ENCODE results near the gene PDIA6. TPM values are rescaled to one million over a fixed set of nuclear protein-coding genes. Genes with fewer than 3 reads are reported as not detected.

Gene PDIA6
- total RNA-seq, 1 donor from 2014 or later = 85.8 TPM

GRCh38 chr2:10772868-10773215 is 39.7 kb downstream of the PDIA6 start:
- H3K9me3 Mint-ChIP-seq (ENCODE audit: unreplicated experiment) = peaks cover 2% of the 10 kb centered on the region
- TF ChIP-seq CTCF (IDR thresholded peaks at IDR 0.05; ENCODE audit: partially characterized antibody, unreplicated experiment) = no peak
- peaks cover 7% of the 10 kb centered on the region for H3K4me1 Mint-ChIP-seq (ENCODE audit: low read depth, unreplicated experiment)
- H3K4me3 Mint-ChIP-seq (ENCODE audit: unreplicated experiment) = no peak overlapping the region
- H3K27ac Mint-ChIP-seq (ENCODE audit: unreplicated experiment) = no peak overlapping the region
- H3K27me3 Mint-ChIP-seq (ENCODE audit: unreplicated experiment) = peaks cover 3% of the 10 kb centered on the region
- no peaks in the 10 kb centered on the region for H3K36me3 Mint-ChIP-seq (ENCODE audit: unreplicated experiment)
- no peak for DNase-seq

GRCh38 chr2:10772201-10772867 is 40.3 kb downstream of the PDIA6 start:
- peaks cover under 1% of the 10 kb centered on the region for H3K27me3 Mint-ChIP-seq (ENCODE audit: unreplicated experiment)
- peaks cover 7% of the 10 kb centered on the region for H3K4me1 Mint-ChIP-seq (ENCODE audit: low read depth, unreplicated experiment)
- H3K9me3 Mint-ChIP-seq (ENCODE audit: unreplicated experiment) = peaks cover 2% of the 10 kb centered on the region
- no peak for DNase-seq
- H3K27ac Mint-ChIP-seq (ENCODE audit: unreplicated experiment) = no peak overlapping the region
- H3K36me3 Mint-ChIP-seq (ENCODE audit: unreplicated experiment) = no peaks in the 10 kb centered on the region
- H3K4me3 Mint-ChIP-seq (ENCODE audit: unreplicated experiment) = no peak overlapping the region
- no peak for TF ChIP-seq CTCF (IDR thresholded peaks at IDR 0.05; ENCODE audit: partially characterized antibody, unreplicated experiment)

GRCh38 chr2:10771786-10772185 is 40.8 kb downstream of the PDIA6 start:
- H3K36me3 Mint-ChIP-seq (ENCODE audit: unreplicated experiment) = no peaks in the 10 kb centered on the region
- H3K4me3 Mint-ChIP-seq (ENCODE audit: unreplicated experiment) = no peak overlapping the region
- H3K27me3 Mint-ChIP-seq (ENCODE audit: unreplicated experiment) = no peaks in the 10 kb centered on the region
- H3K27ac Mint-ChIP-seq (ENCODE audit: unreplicated experiment) = no peak overlapping the region
- H3K4me1 Mint-ChIP-seq (ENCODE audit: low read depth, unreplicated experiment) = peaks cover 7% of the 10 kb centered on the region
- no peak for TF ChIP-seq CTCF (IDR thresholded peaks at IDR 0.05; ENCODE audit: partially characterized antibody, unreplicated experiment)
- peaks cover 2% of the 10 kb centered on the region for H3K9me3 Mint-ChIP-seq (ENCODE audit: unreplicated experiment)
- no peak for DNase-seq

- DNase-seq = no peak
- H3K27me3 Mint-ChIP-seq (ENCODE audit: unreplicated experiment) = no peaks in the 10 kb centered on the region
- H3K27ac Mint-ChIP-seq (ENCODE audit: unreplicated experiment) = no peak overlapping the region
- no peak for TF ChIP-seq CTCF (IDR thresholded peaks at IDR 0.05; ENCODE audit: partially characterized antibody, unreplicated experiment)
- peaks cover 7% of the 10 kb centered on the region for H3K4me1 Mint-ChIP-seq (ENCODE audit: low read depth, unreplicated experiment)
- H3K36me3 Mint-ChIP-seq (ENCODE audit: unreplicated experiment) = no peaks in the 10 kb centered on the region
- H3K4me3 Mint-ChIP-seq (ENCODE audit: unreplicated experiment) = no peak overlapping the region
- peaks cover 2% of the 10 kb centered on the region for H3K9me3 Mint-ChIP-seq (ENCODE audit: unreplicated experiment)
Measured at GRCh38 chr2:10770956-10771750, 41.4 kb downstream of the PDIA6 start.

- Mint-ChIP-seq H3K9me3 (ENCODE audit: unreplicated experiment) (peaks cover 2% of the 10 kb centered on the region), H3K27me3 (ENCODE audit: unreplicated experiment) (peaks cover 1% of the 10 kb centered on the region), H3K4me3 (ENCODE audit: unreplicated experiment) (no peak overlapping the region), H3K27ac (ENCODE audit: unreplicated experiment) (no peak overlapping the region), H3K4me1 (ENCODE audit: low read depth, unreplicated experiment) (no peaks in the 10 kb centered on the region), H3K36me3 (ENCODE audit: unreplicated experiment) (no peaks in the 10 kb centered on the region)
- DNase-seq = no peak
- TF ChIP-seq CTCF (IDR thresholded peaks at IDR 0.05; ENCODE audit: partially characterized antibody, unreplicated experiment) = no peak
Measured at GRCh38 chr2:10768063-10768507, 44.5 kb downstream of the PDIA6 start.
